Measurements from ENCODE around the gene TALDO1. TPM values are rescaled to one million over a fixed set of nuclear protein-coding genes. Genes with fewer than 3 reads are reported as not detected.
"Not testable (repeated sequence)": the region's sequence is repeated elsewhere in the genome, so short reads cannot be mapped to it uniquely, and the experiment has no call there.

Gene TALDO1
- total and polyA plus RNA-seq, 5 experiments from 2014 or later = 120 to 173 (median 160) TPM

DNA sequence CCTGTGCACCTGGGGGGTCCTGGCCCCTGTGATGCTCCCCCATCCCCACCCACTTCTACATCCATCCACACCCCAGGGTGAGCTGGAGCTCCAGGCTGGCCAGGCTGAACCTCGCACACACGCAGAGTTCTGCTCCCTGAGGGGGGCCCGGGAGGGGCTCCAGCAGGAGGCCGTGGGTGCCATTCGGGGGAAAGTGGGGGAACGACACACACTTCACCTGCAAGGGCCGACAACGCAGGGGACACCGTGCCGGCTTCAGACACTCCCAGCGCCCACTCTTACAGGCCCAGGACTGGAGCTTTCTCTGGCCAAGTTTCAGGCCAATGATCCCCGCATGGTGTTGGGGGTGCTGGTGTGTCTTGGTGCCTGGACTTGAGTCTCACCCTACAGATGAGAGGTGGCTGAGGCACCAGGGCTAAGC is 20.0 kb upstream of the TALDO1 start:
- H3K9me3 Mint-ChIP-seq = no peaks in the 10 kb centered on the region
- H3K27me3 Mint-ChIP-seq = peaks cover 3 to 9% (median 5%) of the 10 kb centered on the region in 5 donors
- ATAC-seq (no peak), DNase-seq (no peak)
- H3K4me3 Mint-ChIP-seq = peak overlapping the region in 5 of 10 donors; percentile 4 to 73 (median 65)
- POLR2A ChIA-PET = interaction anchor here (0.7 to 10.3 kb wide), 12 partner anchors 16 to 191 kb away, joined by 3 to 109 read pairs (median 6); partner anchors contain the start of genes DEAF1, LMNTD2, TALDO1 and TMEM80
- peaks cover 5 to 20% (median 14%) of the 10 kb centered on the region in 4 donors for H3K4me1 Mint-ChIP-seq
- peaks cover 0 to 2% (median 0%) of the 10 kb centered on the region in 3 donors for H3K36me3 Mint-ChIP-seq
- peak overlapping the region in 2 of 10 donors; percentile 56 to 65 for H3K27ac Mint-ChIP-seq

DNA sequence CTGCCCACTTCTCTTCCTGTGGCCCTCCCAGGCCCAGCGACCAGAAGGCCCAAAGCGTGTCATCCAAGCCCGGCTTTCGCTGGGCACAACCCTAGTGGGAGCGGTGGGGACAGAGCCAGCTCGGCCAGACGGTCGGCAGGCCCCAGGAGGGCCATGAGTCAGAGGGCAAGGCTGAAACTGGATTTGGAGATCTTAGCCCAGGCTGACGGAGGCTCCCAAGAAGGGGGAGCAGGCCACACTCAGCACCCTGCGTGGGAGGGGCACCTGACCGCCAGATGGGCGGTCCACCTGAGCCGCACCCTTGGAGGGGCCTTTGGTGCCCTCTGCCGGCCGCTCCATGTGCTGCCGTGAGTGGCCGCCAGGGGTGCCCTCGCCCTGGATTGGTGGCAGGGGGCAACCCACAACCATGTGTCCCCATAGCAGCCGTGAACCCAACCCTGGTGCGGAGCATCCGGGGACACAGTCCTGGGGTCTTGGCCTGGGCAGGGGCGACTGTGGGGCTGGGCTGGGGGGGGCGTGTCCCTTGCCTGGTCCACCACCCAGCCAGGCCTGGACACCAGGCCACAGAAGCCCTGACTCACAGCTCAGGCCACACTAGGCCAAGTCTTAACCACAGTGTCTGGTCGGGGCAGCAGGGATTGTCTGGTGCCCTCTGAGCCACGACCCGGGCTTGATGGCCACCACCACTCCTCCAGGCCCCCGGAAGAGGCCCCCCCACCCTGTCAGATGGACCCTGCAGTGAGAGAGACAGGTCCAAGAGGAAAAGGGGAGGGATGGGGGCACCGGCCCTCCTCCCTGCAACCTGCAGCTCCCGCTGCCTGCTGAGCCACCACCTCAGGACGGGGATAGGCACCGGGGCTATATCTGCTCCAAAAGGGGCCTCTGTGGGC is 19.2 kb upstream of the TALDO1 start:
- no peak overlapping the region for H3K4me3 Mint-ChIP-seq
- peaks cover 0 to 1% (median 0%) of the 10 kb centered on the region in 3 donors for H3K36me3 Mint-ChIP-seq
- H3K4me1 Mint-ChIP-seq = peaks cover 4 to 15% (median 12%) of the 10 kb centered on the region in 4 donors
- H3K9me3 Mint-ChIP-seq = no peaks in the 10 kb centered on the region
- H3K27ac Mint-ChIP-seq = no peak overlapping the region
- ATAC-seq (peak; percentile 67 to 82), DNase-seq (peak; percentile 66 to 85 (median 79))
- POLR2A ChIA-PET = interaction anchor here (3.0 to 10.3 kb wide), 2 partner anchors 19 to 33 kb away, joined by 18 to 109 read pairs; partner anchors contain the start of genes DEAF1, TALDO1 and TMEM80
- peaks cover 2 to 5% (median 4%) of the 10 kb centered on the region in 5 donors for H3K27me3 Mint-ChIP-seq

DNA sequence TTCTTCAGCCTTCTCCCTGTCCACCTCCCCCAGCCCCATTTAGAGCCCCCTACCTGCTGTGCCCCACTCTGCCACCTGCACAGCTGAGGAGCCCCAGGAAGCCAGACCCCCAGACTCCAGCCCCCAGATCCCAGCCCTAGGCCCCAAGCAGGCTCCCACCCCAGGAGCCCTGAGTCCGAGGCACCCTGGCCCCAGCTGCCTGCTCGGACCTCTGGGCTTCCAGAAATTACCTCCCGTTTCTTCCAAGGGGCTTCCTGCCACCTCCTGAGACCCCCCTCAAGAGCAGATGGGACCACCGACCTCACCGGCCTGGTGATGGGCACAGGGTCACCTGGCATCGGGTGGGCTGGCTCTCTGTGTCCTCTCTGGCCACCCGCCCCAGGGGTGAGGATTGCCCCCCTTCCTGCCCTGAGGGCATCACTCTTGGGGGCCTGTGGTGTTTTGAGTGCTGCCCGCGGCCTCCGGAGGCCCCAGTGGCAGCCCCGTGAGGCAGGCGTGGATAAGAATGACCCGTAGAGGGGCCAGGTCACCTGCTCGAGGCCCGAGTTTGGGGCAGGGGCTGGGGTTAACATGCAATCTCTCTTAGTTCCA is 18.3 kb upstream of the TALDO1 start:
- DNase-seq = no peak
- POLR2A ChIA-PET = interaction anchor here (10.3 kb wide), 1 partner anchor 34 kb away, joined by 109 read pairs; the partner anchor contains the start of genes DEAF1 and TMEM80
- Mint-ChIP-seq H3K27ac (peak overlapping the region in 1 of 10 donors; percentile 49), H3K36me3 (no peaks in the 10 kb centered on the region), H3K9me3 (no peaks in the 10 kb centered on the region), H3K27me3 (no peaks in the 10 kb centered on the region), H3K4me1 (peaks cover 2 to 12% (median 8%) of the 10 kb centered on the region in 4 donors), H3K4me3 (no peak overlapping the region)
- no peak for ATAC-seq

DNA sequence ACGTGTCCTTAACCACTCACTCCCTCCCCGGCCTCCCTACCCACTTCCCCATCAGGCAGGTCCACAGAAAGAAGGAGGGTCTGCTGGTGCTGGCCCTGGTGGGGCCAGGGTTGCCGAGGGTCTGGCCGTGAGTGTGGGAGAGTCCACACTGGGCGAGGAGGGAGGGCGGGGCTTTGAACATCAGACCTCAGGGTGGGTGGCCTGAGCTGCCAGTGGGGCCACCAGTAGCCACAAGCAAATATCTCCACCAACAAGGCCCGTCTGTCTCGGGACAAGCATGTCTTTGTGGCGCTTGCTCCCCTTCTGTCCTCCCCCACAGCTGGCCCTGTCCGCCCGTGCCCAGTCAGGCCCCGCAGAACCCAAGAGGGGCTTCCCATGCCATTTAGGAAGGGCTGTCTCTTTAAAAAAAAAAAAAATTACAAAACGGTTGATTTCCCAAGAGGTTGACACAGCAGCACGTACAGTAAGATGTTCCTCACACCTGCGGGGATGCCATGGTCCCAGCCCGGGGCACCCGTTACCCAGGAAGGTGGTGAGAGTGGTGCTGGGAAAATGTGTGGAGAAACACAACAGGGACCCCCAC is 17.7 kb upstream of the TALDO1 start:
- Mint-ChIP-seq H3K4me3 (no peak overlapping the region), H3K27me3 (no peaks in the 10 kb centered on the region), H3K4me1 (peaks cover 2 to 11% (median 7%) of the 10 kb centered on the region in 4 donors), H3K9me3 (no peaks in the 10 kb centered on the region), H3K27ac (peak overlapping the region in 2 of 10 donors; percentile 37 to 40), H3K36me3 (no peaks in the 10 kb centered on the region)
- POLR2A ChIA-PET = no interaction called here
- ATAC-seq = no peak
- DNase-seq = no peak

DNA sequence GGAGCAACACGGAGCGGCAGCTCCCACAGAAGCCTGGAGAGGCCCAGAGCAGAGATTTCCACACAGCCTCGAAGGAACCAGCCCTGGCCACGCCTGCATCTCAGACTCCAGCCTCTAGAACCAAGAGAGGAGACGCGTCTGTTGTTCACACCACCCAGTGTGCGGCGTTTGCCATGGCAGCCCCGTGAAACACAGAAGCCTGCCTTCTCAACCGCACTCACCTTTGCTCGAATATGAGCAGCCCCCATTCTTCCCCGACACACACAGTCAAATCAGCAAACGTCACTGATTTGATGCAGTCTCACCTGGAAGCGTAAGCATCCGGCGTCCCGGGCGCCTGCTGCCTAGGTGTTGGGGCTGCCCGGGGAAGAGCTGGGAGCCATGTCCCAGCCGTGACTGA is 14.2 kb upstream of the TALDO1 start:
- Mint-ChIP-seq H3K4me1 (peaks cover 8 to 14% (median 10%) of the 10 kb centered on the region in 4 donors), H3K4me3 (no peak overlapping the region), H3K36me3 (no peaks in the 10 kb centered on the region), H3K27me3 (no peaks in the 10 kb centered on the region), H3K9me3 (no peaks in the 10 kb centered on the region), H3K27ac (no peak overlapping the region)
- no peak for DNase-seq
- POLR2A ChIA-PET = interaction anchor here (0.7 kb wide), 1 partner anchor 11 kb away, joined by 3 read pairs; no protein-coding TSS in a partner anchor
- ATAC-seq = no peak

DNA sequence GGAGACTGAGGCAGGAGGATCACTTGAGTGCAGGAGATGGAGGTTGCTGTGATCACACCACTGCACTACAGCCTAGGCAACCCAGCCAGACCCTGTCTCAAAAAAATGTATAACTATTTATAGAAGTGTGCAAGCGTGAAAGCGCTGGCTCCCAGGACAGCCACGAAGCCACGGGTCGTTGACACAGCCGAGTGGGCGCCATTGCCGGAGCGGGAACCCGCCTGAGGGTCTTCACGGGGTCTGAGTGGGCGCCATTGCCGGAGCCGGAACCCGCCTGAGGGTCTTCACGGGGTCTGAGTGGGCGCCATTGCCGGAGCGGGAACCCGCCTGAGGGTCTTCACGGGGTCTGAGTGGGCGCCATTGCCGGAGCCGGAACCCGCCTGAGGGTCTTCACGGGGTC is 12.7 kb upstream of the TALDO1 start:
- H3K9me3 Mint-ChIP-seq, H3K27ac Mint-ChIP-seq, DNase-seq, H3K4me3 Mint-ChIP-seq, H3K27me3 Mint-ChIP-seq, POLR2A ChIA-PET, H3K36me3 Mint-ChIP-seq, ATAC-seq: not testable (repeated sequence)
- H3K4me1 Mint-ChIP-seq = peaks cover 8 to 15% (median 13%) of the 10 kb centered on the region in 4 donors

DNA sequence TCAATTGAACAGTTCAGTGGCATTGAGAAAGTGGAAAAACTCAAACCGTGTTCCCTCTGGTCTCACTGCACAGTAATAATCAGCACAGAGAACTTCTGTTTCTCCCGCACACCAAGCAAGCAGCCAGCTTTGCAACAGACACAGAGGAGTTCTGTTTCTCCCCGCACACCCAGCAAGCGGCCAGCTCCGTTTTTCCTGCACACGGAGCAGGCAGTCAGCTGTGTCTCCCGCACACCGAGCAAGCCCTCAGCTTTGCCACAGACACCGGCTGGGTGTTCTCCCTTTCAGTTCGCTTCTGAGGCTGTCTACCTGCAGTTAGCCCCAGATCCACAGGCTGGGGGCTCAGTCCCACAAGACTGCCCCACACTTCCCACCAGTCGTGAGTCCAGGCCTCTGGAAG is 9.9 kb upstream of the TALDO1 start:
- Mint-ChIP-seq H3K27ac (peak overlapping the region in 8 of 10 donors; percentile 38 to 88 (median 80)), H3K36me3 (no peaks in the 10 kb centered on the region), H3K4me3 (peak overlapping the region; percentile 65 to 84 (median 77)), H3K4me1 (peaks cover 8 to 15% (median 13%) of the 10 kb centered on the region in 4 donors), H3K27me3 (peaks cover 0 to 5% (median 0%) of the 10 kb centered on the region in 5 donors), H3K9me3 (no peaks in the 10 kb centered on the region)
- POLR2A ChIA-PET = interaction anchor here (0.6 to 1.5 kb wide), 5 partner anchors 11 to 69 kb away, joined by 3 to 6 read pairs (median 3); no protein-coding TSS in a partner anchor
- ATAC-seq = peak; percentile 59 to 65
- no peak for DNase-seq

DNA sequence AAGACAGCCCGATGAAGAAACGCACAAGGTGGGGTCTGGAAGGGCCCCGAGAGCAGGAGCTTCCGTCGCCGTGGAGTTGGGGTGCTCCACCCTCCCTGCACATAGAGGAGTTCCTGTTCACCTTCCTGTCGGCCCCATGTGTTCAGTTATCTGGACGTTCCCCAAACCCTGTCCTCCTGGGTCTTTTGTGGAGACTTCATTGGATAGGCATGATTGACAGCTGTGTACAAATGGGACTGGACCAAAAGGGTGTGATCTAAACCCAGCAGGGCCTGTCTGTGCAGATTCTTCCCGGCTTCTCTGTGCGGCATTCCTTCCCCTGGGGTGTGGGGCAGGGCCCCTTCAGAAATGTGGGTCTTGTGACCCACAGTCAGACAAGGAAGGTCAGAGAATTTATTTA is 9.4 kb upstream of the TALDO1 start:
- not testable (repeated sequence) for DNase-seq
- POLR2A ChIA-PET = interaction anchor here (0.6 to 1.5 kb wide), 6 partner anchors 11 to 68 kb away, joined by 3 to 6 read pairs (median 3); no protein-coding TSS in a partner anchor

DNA sequence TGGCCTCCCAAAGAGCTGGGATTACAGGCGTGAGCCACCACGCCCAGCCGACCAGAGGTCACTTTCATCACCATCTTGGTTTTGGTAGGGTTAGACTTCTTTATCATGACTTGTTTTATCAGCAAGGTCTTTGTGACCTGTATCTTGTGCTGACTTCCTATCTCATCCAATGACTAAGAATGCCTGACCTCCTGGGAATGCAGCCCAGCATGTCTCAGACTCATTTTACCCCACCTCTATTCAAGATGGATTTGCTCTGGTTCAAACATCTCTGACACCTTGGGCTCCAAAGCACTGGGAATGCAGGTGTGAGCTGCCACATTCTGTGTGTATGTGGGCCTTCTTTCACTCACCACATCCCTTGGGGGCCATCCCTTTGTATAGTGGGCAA is 5.1 kb upstream of the TALDO1 start:
- POLR2A ChIA-PET = no interaction called here
- Mint-ChIP-seq H3K4me3 (no peak overlapping the region), H3K4me1 (peaks cover 7 to 18% (median 15%) of the 10 kb centered on the region in 4 donors), H3K27ac (no peak overlapping the region), H3K27me3 (peaks cover 0 to 5% (median 0%) of the 10 kb centered on the region in 5 donors), H3K9me3 (no peaks in the 10 kb centered on the region), H3K36me3 (no peaks in the 10 kb centered on the region)
- DNase-seq (no peak), ATAC-seq (no peak)

More for the DNA sequence above, 9.4 kb upstream of the TALDO1 start:
- peak; percentile 78 to 84 for ATAC-seq
- not testable (repeated sequence) for H3K9me3 Mint-ChIP-seq, H3K27me3 Mint-ChIP-seq, H3K36me3 Mint-ChIP-seq
- H3K4me3 Mint-ChIP-seq = peak overlapping the region; percentile 65 to 84 (median 77)
- peaks cover 8 to 15% (median 13%) of the 10 kb centered on the region in 4 donors for H3K4me1 Mint-ChIP-seq
- peak overlapping the region in 9 of 10 donors; percentile 16 to 88 (median 78) for H3K27ac Mint-ChIP-seq

DNA sequence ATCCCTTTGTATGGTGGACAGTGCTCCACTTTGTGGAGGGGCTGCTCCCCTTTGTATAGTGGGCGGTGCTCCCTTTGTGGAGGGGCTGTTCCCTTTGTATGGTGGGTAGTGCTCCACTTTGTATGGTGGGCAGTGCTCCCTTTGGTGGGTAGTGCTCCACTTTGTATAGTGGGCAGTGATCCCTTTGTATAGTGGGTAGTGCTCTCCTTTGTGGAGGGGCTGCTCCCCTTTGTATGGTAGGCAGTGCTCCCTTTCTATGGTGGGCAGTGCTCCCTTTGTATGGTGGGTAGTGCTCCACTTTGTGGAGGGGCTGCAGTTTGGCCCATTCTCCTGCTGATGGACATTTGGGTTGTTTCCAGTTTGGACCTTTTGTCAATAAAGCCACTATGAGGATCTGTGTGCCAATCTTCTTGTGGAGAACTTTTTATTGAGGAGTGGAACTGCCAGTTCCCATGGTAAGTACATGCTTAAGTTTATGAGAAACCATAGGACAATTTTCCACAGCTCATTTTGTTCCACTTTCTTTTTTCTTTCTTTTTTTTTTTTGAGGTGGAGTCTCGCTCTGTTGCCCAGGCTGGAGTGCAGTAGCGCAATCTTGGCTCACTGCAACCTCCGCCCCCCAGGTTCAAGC is 4.6 kb upstream of the TALDO1 start:
- no peak for ATAC-seq
- Mint-ChIP-seq H3K9me3 (no peaks in the 10 kb centered on the region), H3K27ac (no peak overlapping the region), H3K4me3 (no peak overlapping the region), H3K4me1 (peaks cover 3 to 13% (median 10%) of the 10 kb centered on the region in 4 donors), H3K27me3 (peaks cover 0 to 5% (median 0%) of the 10 kb centered on the region in 5 donors), H3K36me3 (no peaks in the 10 kb centered on the region)
- DNase-seq = no peak
- POLR2A ChIA-PET = interaction anchor here (1.1 to 1.8 kb wide), 2 partner anchors 16 to 54 kb away, joined by 4 to 9 read pairs; no protein-coding TSS in a partner anchor

DNA sequence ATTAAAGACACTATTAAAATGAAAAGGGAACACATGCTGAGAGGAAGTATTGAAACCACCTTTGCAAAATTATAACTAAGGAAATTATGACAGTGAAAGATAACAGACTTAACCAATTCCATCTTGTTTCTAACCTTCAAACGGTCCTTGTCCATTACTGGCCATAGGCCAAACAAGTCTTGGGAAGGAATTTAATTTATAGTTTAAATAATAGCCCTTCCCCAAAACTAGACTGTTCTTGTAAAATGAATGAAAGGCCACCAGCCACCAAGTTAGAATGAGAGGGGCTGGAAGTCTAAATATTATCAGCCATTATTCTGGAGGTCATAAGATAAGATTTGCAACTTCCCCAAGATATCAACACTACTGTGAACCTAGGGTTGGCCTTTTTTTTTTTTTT is 1.8 kb upstream of the TALDO1 start:
- H3K27me3 Mint-ChIP-seq = no peaks in the 10 kb centered on the region
- peaks cover 4 to 24% (median 21%) of the 10 kb centered on the region in 4 donors for H3K4me1 Mint-ChIP-seq
- peak overlapping the region in 1 of 10 donors; percentile 24 for H3K27ac Mint-ChIP-seq
- H3K9me3 Mint-ChIP-seq = no peaks in the 10 kb centered on the region
- H3K36me3 Mint-ChIP-seq = no peaks in the 10 kb centered on the region
- peak overlapping the region in 5 of 10 donors; percentile 7 to 52 (median 26) for H3K4me3 Mint-ChIP-seq
- POLR2A ChIA-PET = interaction anchor here (0.7 to 3.7 kb wide), 2 partner anchors 19 to 186 kb away, joined by 3 to 18 read pairs; no protein-coding TSS in a partner anchor
- DNase-seq = no peak
- no peak for ATAC-seq

Measured in naive thymus-derived CD8-positive, alpha-beta T cell (primary cell).